Suppressor macrophage treated with lipopolysaccharide for 1 hour (primary cell): ENCODE data around the gene ZDHHC16.
"Not testable (repeated sequence)": the region's sequence is repeated elsewhere in the genome, so short reads cannot be mapped to it uniquely, and the experiment has no call there.

ENCODE experiments used
- DNase-seq, 3 donors: peaks; one replicate each; pipeline ENCODE4 v3.0.0-alpha.2; 2020 to 2022

Gene ZDHHC16

GRCh38 chr10:97434557-97434956 is 11.4 kb upstream of the ZDHHC16 start:
- DNase-seq = no peak

- DNase-seq = no peak
Observed at GRCh38 chr10:97435211-97435610, 10.8 kb upstream of the ZDHHC16 start.

GRCh38 chr10:97442277-97442676 is 3.7 kb upstream of the ZDHHC16 start:
- DNase-seq = no peak

DNA sequence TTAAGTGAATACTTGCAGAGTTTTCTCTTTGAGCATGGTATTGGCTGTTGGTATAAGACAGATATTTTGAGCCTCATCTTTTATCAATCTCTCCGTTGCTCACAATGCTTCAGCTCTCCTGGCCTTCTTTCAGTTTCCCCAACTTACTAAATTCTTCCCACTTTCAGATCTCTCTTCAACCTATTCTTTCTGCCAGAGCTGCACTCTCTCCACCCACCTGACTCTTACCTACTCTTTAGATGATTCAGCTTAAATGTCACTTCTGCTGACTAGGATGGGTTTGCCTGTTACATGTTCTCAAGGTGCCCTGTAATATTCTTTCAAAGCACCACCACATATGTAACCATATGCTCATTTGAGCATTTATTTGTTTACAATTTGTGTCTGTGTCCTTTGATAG is 1.8 kb upstream of the ZDHHC16 start:
- no peak for DNase-seq

- DNase-seq = no peak
Observed at GRCh38 chr10:97445357-97445721, 636 bp upstream of the ZDHHC16 start.

GRCh38 chr10:97450828-97451227 is 4.9 kb downstream of the ZDHHC16 start:
- DNase-seq = no peak

GRCh38 chr10:97451605-97452004 is 5.6 kb downstream of the ZDHHC16 start:
- no peak for DNase-seq

GRCh38 chr10:97452352-97452751 is 6.4 kb downstream of the ZDHHC16 start:
- DNase-seq = no peak

DNA sequence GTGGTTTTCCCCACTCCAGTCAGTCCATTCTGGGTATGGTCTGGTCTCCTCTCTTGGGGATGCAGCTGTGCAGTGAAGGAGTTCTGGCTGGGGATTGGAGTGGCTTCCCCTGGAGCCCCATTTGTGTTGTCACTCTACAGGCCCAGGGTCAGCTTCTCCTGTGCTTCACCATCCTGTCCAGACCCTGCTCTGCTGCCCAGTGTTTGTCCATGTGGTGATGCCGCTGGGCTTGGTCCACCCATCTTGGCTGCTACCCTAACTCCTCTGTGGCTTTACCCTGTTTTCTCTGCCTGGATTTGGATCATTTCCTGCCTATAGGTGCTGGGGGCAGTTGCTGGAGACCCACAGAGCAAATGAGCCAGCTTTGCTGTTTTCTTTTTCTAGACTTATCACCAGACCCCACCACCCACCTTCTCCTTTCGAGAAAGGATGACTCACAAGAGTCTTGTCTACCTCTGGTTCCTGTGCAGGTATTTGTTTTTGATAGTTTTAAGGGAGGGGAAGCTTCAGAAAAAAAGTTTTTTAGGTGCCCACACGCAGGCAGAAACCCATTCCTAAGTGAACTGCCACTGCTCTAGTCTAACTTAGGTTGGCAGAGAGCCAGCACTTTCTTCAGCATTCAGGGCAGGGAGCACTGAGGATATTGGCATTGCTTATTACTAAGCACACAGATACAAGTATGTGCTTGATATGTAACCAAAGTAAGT is 8.5 kb downstream of the ZDHHC16 start:
- no peak for DNase-seq

DNA sequence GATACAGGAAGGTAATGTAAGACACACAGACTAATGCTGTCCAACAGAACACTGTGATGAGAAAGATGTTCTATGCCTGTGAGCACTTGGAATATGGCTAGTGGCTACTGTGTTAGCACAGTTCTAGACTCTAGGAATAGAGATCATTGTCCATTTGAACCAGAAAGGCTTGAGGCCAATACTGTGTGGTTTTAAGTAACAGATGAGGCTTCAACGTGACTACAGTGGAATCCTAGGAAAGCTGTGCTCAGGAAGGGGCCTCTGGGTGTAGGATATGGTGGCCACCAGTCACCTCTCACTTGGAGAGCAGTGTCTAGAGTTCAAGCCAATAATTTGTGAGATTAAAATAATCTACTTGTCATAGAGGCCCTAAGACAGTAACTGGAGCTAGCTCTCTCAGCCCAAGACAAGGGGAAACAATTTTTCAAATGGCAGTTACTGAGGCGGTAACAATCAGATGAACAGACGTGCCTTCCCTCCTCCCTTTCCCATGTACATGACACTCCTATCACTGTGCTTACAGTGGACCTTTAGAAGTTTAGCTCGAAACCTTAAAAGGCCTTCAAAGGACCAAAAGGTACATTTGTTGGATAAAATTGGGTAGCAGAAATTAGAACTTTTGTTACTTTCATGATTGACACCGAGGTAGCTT is 10.2 kb downstream of the ZDHHC16 start:
- DNase-seq = no peak

- no peak for DNase-seq
Observed at GRCh38 chr10:97456686-97457065, 10.7 kb downstream of the ZDHHC16 start.

DNA sequence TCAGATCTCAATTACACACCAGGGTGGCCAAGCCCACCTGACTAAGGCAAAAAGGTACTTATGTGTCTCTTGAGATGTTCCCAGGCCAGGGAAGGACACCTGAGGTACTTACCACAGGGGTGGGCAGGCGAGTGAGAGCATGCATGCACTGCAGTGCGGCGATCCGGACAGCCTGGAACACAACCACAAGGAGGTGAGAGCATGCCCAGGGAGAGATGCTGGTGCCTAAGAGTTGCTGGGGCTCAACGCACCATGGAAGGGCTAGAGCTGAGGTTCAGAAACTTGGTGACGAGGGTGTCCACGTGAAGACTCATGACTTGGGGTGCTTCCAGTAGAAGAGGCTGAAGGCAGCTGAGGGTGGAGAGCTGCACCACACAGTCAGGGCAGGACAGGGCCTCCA is 13.1 kb downstream of the ZDHHC16 start:
- no peak for DNase-seq

DNA sequence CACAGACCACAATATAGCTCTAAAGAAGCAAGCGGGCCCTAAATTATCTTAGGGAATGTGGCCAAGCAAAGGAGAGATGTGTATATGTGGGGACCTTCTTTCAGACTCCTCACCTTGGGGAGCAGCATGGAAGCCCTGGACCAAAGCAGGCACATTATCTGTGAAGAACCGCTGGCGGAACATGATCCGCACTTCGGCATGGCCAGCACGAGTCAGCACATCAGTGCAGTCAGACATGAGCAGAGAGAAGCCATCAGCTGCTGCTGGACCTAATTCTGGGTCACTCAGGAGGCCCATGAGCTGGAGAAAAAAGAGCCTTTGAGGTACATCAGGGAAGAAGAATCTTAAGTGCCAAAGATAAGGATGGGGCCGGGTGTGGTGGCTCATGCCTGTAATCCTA is 14.0 kb downstream of the ZDHHC16 start:
- DNase-seq = no peak

DNA sequence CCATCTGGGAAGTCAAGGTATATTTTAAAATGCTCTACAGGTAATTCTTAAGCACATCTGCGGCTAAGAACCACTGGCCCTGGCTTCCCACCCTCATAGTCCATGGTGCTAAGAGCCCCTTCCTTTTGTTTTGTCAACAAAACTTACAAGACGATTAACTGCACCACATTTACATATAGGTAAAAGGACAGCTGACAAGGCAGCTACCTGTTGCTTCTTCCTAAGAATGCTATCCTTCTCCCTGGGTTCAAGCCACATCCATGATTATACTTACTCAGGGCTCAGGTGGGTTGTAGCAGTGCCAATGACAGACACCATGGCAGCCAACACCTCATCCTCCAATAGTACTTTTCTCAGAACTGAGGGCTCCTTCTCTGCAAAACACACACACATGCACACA is 16.3 kb downstream of the ZDHHC16 start:
- DNase-seq = no peak

- DNase-seq = peak; percentile 54 to 59 (median 58)
Observed at GRCh38 chr10:97463363-97464132, 17.6 kb downstream of the ZDHHC16 start.

DNA sequence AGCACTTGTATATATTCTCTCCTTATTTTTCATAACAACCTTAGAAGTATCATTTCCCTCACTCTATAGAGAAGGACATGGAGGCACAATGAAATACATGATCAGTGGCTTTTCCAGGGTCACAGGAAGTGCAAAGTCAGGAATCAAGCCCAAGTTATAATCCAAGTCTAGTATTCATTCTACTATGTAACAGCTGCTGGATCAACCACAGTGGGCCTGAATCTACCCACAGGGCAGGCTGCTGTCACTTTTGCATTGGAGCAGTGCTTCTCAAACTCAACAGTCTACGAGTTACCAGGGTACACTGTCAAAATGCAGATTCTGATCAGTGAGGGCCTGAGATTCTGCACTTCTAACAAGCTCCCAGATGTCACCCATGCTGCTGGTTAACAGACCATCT is 18.3 kb downstream of the ZDHHC16 start:
- no peak for DNase-seq

GRCh38 chr10:97465982-97466381 is 20.0 kb downstream of the ZDHHC16 start:
- no peak for DNase-seq

- no peak for DNase-seq
Observed at GRCh38 chr10:97466755-97467154, 20.8 kb downstream of the ZDHHC16 start.

- DNase-seq = no peak
Observed at GRCh38 chr10:97468162-97468561, 22.2 kb downstream of the ZDHHC16 start.

DNA sequence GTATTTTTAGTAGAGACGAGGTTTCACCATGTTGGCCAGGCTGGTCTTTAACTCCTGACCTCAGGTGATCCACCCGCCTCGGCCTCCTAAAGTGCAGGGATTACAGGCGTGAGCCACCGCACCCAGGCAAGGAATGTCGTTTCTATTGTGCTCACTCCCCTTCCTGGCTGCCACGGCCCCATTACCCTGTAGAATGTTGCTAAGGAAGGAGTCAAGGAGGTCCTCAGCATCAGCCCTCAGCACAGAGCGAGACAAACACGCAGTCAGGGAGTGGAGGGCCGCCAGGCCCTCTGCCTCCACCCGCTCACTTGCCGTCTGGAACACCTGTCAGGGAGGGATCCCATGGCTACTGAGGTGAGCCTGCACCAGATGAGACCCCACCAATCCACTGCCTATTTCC is 22.8 kb downstream of the ZDHHC16 start:
- DNase-seq = not testable (repeated sequence)

DNA sequence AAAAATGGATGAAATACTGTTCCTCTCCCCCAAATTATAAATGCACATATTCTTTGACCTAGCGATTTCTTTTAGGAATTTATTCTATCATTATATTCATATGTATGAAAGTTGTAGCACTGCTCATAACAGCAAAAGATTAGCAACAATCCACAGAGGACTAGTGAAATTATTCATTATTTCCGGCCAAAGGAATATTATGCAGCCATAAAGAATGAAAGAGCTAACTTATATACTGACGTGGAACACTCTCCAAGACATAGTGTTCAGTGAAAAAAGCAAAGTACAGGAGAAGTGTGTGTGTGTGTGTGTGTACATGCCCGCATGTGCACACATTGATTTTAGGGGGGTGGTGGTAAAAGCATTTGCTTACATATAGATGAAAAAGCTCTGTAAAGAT is 28.9 kb downstream of the ZDHHC16 start:
- DNase-seq = no peak

DNA sequence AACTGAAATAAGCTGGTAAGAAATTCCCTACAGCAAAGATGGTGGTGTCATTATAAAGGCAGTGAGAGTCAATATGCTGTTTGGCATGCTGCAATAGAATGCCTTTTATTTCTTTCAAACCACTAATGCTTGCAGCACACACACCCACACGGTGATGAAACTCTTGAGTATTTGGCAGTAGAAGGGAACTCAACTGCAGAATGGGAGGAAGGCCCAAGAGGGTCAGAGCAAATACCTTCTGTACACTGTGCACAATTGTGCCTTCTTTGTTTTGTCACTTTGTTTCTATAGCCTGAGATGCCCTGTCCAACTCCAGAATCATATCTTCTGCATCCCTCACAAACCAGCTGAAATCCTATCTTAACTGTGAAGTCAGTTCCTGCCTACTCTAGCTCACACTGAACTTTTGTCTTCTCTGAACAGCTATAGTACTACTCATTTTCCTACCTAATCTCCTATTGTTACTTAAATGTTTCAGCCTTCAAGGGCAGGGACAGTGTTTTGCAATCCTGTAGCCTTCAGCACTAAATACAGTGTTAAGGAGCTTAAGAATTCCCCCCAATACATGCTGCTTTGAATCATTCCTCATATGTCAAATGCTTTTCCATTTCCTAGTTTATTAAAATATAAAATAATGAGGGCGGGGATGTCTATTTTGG is 30.1 kb downstream of the ZDHHC16 start:
- peak; percentile 79 to 85 (median 83) for DNase-seq

DNA sequence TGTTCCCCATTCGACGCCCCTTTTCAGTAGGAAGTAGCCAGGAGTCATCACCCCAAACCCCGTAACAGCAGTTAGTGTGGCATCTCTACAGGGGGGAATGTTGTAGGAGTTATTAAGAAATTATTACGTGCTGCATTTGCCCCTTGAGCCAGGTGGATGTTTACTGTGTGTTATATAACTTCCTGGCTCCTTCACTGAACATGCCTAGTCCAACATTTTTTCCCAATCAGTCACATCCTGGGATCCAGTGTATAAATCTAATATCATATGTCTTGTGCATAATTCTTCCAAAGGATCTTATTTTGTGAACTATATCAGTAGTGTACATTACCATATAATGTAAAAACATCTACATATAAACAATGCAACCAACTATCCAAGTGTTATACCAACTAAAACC is 33.4 kb downstream of the ZDHHC16 start:
- not testable (repeated sequence) for DNase-seq

- DNase-seq = no peak
Observed at GRCh38 chr10:97479939-97480338, 34.0 kb downstream of the ZDHHC16 start.
